Measurements from ENCODE around the gene ATXN7L1.
"Not testable (repeated sequence)": the region's sequence is repeated elsewhere in the genome, so short reads cannot be mapped to it uniquely, and the experiment has no call there.

The ATXN7L1 gene

DNA sequence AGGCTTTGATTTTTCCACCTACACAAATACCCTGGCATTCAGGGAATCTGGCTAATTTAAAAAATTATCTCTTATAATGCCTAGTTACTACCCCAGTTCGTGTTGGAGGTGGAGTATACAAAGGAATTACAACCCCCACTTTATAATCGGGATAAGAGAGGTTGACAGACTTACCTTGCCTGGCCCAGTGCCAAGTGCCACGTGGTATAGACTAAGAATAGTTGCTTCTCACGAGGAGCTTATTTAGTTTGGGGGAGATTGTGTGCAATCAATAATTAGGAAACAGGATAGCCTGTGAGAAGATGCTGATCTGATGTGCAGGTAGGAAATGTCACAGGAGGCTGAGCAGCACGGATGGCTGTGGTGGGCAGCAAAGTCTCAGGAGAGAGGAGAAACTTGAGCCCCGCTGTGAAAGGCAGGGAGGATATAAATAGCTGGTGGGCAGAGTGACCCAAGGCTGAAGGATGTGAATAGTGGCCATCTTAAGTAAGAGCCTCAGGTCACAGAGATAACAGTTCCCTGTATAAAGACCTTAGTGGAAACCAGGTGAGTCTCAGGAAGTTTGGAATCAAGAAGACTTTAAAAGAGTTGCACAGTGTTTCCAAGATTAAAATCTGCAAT, 11.3 kb upstream of the ATXN7L1 start:
- no peak for DNase-seq

DNA sequence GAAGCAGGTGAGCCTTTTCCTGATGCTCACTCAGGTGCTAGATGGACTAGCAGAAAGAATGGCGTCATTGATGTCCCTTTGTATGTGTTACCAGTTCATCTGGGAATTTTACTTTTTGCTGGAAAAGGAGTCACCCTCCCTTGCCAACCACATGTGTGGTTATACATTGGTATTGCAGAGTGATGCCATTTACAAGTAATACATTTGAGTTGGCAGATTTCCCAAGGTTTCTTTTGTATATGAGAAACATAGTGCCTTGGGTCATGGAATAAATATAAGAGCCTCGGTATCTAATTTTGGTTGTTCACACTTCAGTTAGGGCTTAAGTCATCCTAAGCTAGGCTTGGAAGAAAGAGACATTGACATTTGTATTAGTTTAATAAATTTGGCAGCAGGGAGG, 10.4 kb upstream of the ATXN7L1 start:
- no peak for DNase-seq

DNA sequence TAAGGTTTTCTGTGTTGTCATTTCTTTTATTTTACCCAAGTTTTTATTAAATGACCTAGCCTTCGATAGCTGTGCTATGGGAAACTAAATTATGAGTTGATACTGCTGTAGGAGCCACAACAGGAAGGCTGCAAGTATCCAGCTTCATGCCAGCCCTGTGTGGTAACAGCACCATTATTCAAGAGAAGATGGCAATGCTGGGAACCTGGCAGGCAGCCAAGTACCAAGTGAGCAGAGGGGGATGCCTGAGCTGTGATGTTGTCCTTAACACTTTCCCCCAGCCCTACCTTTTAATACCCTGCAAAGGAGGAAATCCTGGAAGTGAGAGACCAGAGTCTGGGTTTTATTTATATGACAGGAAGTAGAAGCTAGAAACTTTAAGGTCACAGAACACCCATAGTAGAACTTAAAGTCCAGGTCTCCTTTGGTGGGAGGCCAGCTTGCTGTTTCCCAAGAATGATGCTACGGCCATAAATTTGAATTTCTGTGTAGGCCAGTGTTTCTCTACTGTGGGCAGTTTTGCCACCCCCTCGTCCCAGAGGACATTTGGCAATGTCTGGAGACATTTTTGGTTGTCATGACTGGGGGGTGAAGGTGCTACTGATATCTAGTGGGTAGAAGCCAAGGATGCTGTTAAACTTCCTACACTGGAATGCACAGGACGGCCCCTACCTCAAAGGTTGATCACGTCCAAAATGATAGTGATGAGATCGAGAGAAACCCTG, 9.2 kb upstream of the ATXN7L1 start:
- peak; percentile 23 for DNase-seq

DNA sequence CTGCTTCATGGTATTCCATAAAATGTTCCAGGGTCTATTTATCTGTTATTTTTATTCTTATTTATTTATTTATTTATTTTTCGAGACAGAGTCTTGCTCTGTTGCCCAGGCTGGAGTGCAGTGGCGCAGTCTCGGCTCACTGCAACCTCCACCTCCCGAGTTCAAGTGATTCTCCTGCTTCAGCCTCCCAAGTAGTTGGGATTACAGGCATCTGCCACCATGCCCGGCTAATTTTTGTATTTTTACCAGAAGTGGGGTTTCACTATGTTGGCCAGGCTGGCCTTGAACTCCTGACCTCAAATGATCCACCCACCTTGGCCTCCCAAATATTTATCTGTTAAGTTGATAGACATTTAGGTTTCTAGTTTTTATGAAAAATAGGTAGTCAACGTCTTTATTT, 6.8 kb upstream of the ATXN7L1 start:
- not testable (repeated sequence) for DNase-seq

- DNase-seq, result no peak
These were observed 5.0 kb upstream of the ATXN7L1 start for GRCh38 chr7:105881439-105881838.

DNA sequence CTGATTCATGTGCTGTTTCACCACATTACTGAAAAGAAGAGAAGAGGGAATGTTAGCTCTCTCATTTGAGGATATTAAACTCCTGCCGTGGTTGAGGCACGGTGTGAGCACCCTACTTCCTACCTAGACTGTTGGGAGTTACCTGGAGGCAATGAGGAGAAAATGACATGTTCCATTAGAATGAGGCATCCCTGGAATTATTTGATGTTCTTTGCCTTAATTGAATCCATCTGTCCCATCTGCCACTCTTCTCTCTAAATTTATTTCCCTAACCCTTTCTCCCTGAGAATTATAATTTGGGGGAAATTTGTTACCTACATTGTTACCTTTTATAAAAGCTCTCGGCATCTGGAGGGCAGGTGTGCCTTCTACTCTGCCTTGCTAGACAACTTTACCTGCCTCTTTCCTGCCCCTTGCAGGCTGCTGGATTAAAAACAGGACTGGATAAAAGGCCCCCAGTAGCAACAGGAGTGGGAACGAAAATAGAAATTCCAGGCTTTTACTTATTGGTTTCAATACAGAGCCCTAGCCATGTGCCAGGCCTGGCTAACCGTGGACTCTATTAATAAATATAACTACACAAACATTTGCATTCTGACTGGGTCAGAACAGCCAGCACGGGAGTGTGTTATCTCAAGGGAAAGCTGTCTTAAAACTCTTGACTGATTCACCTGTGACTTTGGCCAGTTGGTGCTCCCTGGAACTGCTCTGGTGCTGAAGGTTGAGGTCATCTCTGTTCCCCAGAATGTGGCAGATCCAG, 4.4 kb upstream of the ATXN7L1 start:
- no peak for DNase-seq

DNA sequence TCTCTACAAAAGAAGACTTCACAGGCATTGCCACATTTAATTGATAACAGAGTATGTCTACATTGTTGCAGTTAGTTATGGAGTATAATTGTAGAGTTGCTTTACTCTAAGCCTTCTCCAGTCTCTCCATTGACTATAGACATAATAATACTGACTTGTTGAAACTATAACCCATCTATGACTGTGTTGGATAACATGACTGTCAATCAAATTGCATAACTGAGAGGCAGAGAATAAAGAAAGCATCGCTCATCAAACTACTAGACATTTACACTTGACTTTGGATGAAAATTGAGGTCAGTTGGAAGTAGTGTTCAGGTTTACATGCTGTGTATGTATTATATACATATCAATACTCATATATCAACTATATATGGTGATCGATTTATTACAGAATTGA, 3.4 kb upstream of the ATXN7L1 start:
- no peak for DNase-seq

- no peak for DNase-seq
These were observed 2.6 kb upstream of the ATXN7L1 start for GRCh38 chr7:105878746-105879605.

DNA sequence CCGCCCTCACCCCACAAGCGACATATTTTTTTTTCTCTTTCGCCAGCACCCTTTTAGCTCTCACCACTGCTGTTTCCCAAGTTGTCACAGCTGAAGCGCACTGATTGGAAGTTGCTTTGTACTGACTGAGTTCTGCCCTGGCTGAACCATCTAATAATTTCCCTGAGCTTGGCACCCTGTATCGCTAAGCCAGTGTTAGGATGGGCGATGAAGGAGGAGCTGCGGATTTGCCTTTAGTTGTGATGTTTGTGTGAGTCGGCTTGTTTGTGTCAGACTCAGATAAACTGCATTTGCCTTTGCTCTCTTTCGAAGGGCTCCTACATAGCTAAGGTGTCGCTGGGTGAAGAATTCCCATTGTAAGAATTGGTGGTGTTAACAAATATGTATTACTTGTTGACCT, 1.3 kb upstream of the ATXN7L1 start:
- no peak for DNase-seq

DNA sequence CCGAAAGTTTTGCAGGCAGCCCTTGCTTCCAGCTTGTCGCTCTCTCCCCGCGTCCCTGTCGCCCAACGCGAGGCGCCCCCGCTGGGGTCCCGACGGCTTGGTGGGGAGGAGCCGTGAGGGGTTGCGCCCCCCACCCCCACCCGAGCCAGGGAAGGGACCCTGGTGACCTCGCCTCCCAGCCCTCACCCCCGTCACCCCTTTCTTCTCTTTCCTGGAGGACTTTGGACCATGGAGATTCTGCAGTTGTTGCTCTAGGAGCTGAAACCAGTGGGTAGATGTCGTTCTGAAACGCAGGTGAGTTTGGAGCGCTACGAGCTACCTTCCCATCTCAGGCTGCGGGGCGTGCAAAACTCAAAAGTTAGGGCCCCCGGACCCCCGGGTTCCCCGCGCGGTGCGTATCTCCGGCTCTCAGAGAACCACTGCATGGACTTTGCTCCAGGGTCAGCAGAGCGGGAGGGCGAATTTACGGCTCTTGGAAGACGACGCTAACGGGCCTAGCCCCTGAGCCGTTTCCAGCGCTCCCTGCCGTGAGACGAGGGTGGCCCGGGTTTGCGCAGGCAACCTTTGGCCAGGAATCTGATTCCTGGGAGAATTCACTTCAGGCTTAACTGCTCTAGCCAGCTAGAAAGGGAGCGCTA, 684 bp upstream of the ATXN7L1 start:
- peak; percentile 21 for DNase-seq

- DNase-seq, result peak; percentile 9
These were observed 894 bp downstream of the ATXN7L1 start for GRCh38 chr7:105875505-105875904.

DNA sequence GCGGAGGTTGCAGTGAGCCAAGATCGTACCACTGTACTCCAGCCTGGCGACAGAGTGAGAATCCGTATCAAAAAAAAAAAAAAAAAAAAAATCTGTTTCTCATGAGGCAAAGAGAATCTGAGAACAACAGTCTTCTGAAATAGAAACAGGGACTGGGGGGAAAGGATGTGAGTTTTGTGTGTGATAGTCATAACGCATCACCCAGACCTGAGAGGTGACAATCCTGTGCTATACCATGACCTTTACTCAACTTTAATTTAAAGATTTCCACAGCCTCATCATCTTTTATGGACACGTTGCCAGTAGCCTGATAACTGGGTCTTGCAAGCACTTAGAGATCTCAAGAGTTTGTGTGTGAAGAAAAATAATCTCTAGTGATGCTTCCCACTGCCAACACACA, 2.3 kb downstream of the ATXN7L1 start:
- no peak for DNase-seq

GRCh38 chr7:105872491-105872890, 3.9 kb downstream of the ATXN7L1 start:
- no peak for DNase-seq

DNA sequence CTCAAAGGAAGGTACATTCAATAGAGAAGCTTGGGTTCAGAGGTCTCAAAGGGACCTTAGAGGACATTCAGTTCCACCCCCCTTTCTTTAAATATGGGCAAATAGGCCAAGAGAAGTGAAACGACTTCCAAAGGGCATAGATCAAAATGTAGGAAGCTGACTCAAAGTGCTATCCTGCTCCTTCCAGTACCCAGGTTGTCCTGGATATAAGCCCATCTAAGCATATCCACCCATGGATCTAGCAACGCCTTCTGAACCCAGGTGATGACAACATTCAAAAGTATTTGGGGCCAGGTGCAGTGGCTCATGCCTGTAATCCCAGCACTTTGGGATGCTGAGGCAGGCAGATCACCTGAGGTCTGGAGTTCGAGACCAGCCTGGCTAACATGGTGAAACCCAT, 5.3 kb downstream of the ATXN7L1 start:
- no peak for DNase-seq

DNA sequence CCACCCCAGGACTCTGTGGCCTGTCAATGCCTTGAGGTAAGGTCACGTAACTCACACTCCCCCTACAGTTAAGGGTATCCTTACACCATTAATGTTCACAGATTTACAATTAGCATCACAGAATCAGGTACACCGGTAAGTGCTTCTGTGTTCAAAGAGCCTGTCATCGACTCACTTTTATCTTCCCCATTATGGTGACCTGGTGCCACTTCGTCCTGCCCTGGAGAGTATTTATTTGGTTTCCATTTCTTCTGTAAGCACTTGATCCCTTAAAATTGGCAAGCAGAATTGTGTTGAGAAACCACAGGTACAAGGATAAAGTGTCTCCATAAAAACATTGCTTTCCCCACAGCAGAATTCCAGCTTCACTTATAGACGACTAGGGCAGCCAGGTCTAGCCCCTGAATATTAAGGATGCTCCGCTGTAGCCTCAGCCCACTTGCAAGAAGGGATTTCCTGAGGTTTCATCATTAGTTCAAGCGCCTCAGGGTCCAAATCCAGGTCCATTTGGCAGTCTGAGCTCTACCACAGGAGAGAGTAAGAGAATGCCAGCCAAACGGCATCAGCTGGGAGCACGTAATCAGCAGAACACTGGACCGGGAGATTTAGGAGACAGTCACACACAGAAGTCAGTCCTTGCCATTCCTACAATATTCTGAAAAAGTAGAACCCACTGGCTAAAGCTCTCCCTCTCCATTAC, 10.1 kb downstream of the ATXN7L1 start:
- DNase-seq, result no peak

- DNase-seq, result no peak
These were observed 12.5 kb downstream of the ATXN7L1 start for GRCh38 chr7:105863876-105864275.

DNA sequence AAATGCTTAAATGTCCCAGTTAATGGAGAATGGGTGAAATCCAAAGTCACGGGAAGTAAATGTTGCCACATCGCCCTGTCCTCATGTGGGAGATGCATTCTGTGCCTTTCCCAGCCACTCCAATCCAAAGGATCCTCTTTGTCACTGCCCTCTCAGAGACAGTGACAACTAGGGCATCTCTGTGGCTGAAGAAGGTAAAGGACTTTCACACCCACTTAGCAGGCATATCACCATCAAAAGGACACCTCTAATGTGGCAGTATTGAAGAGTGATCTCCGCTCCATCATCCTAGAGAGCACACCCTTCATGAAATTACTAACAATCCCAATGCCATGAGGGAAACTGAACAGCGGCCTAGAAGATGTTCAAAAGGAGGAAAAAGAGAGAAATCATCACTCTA, 13.6 kb downstream of the ATXN7L1 start:
- no peak for DNase-seq

GRCh38 chr7:105862276-105862675, 14.1 kb downstream of the ATXN7L1 start:
- no peak for DNase-seq

DNA sequence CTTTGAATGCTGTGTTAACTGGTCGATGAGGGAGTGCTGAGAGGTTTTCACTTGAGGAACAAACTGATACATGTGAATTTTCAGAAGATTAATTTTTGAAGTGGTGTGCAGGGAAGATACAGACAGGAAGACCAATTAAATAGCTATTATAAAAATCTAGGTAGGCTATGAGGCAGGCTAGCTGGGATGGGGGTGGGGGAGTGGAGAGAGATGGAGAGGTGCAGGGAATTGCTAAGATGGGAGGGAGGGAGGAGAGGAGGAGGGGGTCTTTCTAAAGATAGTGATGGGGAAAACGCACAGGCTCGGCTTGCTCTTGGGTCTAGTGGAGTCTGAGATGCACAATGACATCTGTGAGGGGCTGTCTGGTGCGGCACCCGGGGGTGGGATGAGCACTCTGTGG, 15.2 kb downstream of the ATXN7L1 start:
- DNase-seq, result no peak

DNA sequence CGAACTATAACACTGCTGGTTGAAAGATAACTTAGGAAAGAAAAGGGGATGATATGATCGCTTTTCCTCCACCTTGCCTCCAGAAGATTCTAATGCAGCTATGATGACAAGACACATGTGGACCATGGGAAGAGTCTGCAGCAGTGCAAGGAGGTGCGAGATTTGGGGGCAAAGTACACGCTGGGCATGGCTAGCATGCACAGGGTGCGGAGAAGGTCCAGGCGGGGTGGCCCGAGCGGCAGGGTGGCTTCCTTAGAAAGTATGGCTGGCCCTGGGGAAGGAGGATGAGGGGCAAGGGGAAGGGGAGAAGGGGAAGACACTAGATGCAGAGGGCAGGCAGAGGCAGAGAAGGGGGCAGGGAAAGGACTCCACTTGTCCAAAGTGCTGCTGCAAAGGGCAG, 15.6 kb downstream of the ATXN7L1 start:
- DNase-seq, result no peak

DNA sequence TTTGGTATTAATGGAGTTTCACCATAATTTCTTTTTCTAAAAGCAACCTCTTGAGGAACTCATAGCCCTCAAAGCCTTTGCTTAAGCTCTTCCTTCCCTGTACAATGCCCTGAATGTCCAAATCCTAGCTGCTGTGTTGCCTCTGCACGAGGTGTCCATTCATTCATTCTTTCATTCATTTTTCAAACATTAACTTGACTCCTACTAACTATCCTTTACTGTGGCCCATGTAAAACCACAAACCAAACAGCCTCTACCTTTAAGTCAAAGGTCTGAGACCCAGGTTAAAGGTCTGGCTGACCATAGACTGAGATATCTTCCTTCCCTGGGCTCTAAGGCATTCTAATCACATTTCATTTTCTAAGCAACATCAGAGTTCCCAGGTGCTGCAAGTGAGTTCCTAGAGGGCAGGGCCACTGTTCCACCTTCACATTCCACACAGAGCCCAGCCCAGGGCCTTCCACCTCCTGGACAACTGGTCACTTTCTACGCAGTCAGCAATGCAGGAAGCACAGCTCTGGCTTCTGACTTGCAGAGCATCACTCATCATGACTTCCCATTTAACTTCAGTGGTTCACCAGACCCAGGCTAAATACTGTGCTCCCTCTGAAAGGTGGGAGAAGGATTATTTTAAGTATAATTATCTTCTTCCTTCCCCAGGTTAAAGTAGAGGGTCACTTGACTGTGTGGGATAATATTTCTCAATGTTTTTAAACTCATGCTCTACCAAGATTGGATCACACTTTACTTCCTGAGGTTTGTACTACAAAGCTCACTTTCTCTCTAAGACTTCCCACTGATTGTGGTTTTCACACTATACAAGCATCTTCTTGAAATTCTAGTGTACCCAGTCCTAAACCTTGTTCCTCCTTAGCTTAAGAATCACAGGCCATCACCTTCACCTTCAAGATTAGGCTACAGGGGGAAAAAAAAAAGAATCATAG, 19.1 kb downstream of the ATXN7L1 start:
- DNase-seq, result no peak
